GM21529 (cell line): ENCODE measurements around the gene MAN2B2.

ENCODE experiments used
- ATAC-seq: cut with Tn5 transposase; IDR thresholded peaks from one replicate; pipeline ENCODE4 v1.9.1; 2021; ENCODE audit not compliant: unreplicated experiment

Gene MAN2B2

DNA sequence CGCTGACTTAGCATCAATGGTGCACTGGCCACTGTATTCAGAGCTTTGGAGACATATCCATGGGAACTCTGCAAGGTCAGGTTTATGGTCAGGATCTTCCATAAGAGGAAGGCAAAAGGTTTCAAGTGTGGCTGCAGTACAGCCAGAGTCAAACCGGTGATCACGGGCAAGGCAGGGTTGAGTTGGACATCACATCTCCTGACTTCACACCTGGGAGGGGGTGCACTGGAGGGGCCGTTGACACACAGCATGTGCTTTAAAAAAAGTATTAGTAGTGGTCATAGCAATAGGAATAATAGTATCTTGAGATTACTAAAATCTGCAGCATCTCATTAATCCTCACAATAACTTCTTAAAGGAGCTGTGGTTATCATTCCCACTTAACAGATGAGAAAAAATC is 28.9 kb upstream of the MAN2B2 start:
- no peak for ATAC-seq

DNA sequence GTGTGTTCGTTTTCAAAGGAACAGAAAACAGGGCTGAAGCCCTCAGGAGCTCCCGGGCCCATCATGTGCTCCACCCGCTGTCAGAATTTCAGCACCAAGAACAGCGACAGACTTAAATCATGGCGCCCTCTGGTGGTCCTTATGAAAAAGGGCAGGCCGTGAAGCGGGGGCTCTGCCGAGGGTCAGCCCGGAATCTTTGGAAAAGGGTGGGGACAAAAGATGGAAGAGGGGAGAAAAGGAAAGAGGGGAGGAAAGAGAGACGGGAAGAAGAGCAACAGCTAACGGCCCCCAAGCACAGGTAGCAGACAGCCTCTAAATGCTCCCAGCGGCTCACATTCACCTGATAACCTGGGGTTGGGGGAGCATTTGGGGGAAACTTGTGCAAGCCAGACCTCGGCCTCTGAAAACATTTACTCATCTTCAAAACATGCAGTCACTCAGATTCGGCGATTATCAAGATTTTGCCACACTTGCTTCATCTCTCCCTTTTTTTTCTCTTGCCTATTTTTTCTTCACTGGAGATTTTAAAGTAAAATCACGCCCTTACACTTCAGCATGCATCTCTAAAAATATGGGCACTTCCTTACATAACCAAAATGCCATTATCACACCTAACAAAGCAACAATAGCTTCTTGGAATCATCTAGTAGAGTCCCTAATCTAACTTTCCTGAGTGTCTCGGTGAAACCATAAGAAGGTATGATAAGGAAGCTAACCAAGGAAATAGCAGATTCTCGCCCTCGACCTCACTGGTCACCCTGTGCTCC is 28.1 kb upstream of the MAN2B2 start:
- ATAC-seq, result no peak

DNA sequence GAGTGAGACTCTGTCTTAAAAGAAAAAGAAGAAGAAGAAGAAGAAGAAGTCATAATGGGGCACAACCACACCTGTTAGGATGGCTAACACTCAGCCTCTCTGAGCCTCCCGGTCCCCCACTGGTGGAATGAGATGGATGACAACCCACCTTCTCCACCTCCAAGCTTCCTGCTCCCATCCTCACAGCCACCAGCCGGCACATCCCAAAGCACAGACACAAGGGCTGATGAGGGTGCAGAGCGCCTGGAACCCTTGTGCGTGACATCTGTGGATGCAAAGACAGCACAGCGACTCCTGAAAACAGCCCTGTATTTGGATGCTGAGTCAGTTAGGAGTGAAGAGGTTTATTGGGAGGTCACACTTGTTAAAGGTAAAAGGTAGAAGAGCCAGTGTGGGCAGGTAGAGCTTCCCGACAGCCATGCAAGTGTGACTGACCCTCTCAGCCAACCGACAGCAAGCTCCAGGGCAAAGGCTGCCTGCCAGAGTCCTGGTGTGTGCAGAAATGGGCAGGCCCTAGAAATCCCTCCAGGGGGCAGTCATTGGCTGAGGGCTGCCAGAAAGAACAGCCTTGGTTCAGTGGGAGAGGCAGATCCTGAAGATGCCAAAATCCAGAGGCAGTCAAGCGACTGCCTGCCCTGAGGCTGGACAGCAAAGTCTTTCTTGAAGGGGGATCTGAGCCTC is 26.6 kb upstream of the MAN2B2 start:
- no peak for ATAC-seq

DNA sequence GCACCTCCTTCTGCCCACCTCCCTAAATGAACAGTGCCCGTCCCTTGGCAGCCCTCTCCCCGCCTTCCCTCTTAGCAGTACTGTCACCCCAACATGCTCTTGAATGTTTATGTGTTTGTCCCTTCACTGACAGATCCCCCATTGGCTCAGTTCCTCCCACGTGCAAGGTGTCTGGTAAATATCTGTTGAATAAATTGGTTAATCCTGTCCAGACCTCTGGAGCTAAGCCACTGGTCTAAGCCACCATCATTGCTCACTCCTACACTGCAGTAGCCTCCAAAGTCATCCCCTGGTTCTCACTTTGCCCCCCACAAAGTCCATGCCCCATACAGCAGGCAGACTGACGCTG is 26.1 kb upstream of the MAN2B2 start:
- no peak for ATAC-seq

DNA sequence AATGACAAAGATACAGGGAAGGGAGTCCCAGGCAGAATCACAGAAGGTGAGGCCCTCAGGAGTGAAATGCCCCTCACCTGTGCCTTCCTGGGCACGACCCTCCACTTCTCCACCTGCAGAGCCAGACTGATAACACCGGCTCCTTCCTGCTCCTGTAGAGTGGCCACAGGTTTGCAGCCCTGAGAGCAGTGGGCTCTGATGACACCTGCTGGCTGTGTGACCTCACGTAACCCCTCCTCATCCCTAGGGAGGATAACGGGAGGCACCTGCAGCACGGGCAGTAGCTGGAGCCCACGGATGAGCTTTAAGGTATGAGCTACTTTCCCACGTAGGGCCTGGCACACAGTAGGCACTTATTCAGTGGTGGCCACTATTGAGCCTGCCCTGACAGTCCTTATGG is 25.5 kb upstream of the MAN2B2 start:
- ATAC-seq, result no peak

DNA sequence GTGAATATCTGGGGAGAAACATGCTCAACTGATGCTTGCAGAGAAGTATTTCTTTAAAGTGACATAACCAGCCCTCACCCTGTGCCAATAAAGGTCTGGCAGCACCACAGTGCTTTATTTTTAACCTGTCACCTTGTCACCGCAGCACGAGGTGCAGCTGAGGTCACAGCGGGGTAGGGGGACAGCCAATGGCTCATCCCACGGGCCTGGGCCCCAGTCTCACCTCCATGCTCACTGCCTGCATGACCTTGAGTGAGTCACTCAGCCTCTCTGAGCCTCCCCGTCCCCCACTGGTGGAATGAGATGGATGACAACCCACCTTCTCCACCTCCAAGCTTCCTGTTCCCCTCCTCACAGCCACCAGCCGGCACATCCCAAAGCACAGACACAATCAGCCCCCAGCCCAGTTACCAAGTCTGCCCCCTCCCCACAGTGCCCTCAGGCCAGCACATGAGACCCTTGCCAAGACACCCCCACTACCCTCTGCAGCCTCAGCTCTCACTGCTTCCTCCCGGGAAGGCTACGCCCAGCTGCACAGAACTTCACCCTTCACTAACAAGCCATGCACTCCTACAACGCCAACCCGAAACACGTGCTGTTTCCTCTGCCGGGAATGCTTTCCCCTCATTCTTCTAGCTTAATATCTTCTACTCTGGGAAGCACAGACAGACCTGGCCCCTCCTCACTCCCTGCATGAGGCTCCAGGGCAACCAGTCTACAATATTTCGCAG is 24.9 kb upstream of the MAN2B2 start:
- no peak for ATAC-seq

DNA sequence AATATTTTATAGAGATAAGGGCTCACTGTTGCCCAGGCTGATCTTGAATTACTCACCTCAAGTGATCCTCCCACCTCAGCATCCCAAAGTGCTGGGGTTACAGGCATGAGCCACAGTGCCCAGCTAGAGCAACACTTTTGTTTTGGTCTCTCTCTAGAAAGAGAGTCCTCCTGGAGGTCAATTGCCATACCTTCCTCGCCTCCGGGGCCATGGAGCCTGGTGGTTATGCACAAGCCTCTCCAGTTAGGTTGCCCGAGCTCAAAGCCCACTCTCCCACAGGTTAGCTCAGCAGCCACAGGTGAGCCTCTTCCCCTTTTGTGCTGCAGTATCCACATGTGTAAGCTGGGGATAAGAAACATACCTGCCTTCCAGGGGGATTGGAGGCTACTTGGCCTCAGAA is 24.2 kb upstream of the MAN2B2 start:
- ATAC-seq, result no peak

DNA sequence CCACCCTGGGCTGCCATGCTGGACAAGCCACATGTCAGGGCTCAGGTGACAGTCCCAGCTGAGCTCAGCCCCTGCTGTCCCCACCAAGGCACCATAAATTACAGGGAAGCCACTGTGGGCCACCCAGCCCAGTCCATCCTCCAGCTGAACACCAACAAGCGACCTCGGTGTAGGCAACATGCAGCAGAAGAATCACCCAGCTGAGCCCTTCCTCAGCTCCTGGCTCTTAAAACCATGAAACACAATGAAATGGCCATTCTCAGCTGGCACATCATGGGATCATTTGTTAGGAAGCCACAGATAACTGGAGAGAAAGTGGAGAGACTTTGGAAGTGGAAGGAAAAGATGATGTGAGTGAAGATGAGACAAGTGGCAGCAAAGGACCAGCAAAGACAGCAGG is 23.3 kb upstream of the MAN2B2 start:
- no peak for ATAC-seq

DNA sequence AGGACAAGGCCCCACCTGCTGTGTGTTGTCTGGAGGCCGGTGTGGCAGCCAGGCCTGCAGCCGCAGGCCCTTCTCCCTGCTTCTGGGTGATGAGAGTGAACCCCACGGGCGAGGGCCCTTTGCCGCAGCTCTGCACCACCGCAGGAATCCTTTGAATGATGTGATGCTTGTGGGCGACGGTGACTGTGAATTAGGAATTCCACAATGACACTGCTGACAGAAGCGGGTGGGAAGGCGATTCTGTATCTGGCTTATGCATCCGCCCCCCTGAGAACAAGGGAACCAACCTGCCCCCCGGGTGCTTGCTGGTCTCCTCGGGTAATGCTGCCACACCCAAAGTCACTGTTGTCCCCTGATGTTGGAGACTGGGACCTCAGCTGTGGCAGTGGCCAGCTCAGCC is 19.5 kb upstream of the MAN2B2 start:
- no peak for ATAC-seq

DNA sequence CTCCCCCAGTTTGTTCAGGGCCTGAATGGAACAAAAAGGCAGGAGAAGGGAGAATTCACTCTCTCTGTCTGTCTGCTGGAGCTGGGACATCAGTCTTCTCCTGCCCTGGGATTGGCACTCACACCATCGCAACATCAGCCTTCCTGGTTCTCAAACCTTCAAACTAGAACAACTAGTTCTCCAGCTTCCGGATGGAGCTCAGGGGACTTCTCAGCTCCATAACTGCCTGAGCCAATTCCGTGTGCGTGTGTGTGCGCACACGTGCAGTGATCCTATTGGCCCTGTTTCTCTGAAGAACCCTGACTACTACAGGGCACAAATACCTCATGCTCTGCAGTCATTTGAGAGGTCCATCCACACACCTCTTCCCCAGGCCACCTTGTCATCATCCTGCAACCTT is 18.7 kb upstream of the MAN2B2 start:
- no peak for ATAC-seq

DNA sequence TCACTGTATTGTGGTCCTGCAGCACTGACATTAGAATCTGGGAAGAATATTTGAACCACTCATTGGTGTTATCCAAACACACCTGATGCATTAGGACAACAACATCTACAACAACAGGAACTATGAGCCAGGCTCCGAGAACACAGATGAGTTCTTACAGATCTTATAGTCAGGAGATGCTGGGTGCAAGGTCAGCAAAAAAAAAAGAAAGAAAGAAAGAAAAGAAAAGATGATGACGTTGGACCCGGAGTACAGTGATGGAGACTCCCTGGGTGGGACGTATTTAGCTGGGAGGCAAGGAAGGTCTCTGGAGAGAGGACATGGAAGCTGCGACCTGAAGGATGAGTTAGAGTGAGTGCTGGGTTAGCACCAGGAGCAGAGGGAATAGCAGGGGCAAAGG is 17.8 kb upstream of the MAN2B2 start:
- ATAC-seq, result no peak

DNA sequence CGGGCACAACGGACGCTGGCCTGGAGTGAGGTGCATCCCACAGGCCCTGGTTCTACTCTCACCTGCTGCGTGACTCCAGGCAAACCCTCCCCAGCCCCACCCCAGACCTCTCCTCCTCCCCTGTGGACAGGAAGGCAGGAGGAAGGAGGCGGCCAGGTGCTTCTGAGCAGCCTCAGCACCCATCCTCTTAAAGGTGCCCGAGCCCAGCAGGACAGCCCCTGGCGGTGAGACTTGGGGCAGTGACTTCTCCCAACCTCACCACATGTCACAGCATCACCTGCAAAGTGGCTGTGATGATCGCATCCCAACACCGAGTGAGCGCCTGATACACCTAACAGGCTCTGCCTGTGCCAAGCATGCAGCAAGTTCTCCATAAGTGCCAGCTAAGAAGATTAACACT is 17.1 kb upstream of the MAN2B2 start:
- ATAC-seq, result no peak

DNA sequence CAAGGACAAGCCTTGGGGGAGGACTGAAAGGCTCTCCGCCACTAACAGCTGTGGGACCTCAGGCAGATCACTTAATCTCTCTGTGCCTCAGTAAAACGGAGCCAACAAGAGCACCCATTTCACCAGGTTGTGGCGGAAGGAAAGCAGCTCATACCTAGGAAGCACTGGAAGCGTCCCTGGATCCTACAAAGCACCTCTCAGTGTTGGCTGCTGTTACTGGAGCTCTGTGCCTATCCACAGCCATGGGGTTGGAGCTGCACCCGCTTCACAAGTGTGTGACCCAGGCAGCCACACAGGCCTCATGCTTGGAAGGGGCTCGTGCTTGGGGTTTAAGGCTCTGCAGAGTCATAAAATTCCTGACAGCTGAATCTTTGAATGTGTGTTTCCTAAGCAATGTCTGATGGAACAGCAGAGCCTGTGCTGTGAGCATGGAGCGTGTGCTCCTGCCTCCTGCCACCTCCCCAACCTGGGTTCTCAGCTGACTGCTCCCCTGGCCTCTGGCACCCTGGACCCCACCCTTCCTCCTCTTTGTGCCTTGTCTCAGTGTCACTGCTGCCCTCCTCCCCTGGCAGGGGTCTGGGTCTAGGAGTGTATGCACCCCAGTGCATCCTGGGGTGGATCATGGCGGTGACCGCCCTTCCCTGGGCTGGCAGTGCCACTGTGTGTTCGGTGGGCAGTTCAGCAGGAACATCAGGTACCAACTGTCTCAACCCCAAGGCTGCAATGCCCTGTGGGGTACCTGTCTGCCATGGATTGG is 14.4 kb upstream of the MAN2B2 start:
- ATAC-seq, result no peak

DNA sequence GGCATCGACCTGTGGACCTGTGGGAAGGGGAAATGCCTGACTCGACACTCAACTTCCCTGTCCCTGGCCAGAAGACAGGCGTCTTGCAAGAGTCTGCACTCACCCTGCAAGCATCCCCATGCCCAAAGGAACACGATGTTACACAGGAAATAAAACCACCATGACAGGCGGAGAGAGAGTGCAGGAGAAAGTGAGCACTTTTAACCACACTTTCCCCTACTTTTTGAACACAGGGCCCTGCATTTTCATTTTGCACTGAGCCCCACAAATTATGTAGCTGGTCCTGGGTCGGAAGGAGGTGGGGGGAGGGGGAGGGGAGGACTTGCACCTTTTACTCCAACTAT is 13.8 kb upstream of the MAN2B2 start:
- no peak for ATAC-seq

DNA sequence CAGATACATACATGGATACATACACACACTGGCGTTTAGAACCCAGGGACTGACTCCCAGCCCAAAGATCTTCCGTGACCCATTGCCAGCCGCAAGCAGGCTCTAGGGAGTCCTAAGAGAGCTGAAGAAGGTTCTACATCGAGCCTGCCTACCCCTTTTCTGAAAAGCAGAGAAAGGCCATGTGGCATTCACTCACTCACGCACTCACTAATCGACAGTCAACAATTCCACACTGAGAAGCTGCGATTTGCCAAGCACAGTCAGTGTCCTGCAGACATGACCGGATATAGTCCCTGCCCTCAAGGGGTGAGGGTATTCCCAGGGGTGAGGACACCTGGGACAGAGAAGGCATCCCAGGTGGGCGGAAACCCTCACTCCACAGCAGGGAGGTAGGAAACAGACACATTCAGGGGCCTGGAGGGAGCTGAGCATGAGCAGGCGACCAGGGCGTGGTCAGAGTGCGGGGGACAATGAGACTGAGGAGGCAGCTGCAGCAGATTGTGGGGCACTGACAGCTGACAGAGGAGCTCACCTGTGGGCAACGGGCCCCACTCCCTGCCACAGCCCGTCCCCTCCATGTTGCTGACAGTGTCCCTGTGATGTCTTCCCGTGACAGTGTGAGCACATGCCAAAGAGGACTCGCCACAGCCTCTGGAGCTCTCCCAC is 13.2 kb upstream of the MAN2B2 start:
- no peak for ATAC-seq

DNA sequence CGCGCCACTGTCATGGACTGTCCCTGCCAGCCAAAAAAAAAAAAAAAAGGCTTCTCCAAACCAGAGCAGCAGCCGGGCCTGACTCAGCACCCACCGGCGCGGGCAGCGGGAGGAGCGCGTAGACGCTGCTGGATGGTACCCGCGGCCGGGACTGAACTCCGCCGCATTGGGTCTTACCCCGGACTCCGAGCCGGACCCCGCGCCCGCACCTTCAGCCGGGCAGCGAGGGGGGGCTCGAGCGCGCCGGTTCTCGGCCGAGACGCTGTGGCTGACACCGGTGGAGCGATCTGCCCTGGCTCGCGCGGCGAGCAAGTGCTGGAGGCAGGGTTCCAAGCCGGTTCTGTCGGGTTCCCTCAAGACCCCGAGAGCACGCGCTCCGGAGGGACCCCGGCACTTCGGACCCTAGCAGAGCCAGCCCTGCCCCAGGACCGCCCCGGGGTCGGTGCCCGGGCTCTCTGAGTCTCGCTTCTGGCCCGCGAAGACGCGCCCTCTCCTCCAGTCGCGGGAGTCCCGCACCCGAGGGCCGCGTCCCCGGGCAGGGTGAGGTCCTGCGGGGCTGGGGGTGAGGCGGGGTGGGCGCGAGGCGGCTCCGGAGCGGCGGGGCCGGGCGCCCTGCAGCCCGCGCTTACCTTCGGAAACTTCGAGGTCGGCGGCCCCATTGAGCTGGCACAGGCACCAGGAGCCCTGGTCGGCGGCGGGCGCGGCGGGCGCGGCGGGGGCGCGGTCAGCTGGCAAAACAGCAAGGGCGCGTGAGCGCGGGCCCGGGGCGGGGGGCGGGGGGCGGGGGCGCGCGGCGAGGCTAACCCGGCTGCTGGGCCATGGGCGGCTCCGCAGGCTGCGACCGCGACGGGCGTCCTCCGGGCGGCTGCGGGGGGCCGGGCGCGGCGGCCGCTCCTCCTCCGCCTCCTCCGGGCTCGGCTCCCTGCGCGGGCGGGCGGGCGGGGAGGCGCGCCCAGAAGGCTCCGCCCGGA is 11.8 kb upstream of the MAN2B2 start:
- no peak for ATAC-seq

DNA sequence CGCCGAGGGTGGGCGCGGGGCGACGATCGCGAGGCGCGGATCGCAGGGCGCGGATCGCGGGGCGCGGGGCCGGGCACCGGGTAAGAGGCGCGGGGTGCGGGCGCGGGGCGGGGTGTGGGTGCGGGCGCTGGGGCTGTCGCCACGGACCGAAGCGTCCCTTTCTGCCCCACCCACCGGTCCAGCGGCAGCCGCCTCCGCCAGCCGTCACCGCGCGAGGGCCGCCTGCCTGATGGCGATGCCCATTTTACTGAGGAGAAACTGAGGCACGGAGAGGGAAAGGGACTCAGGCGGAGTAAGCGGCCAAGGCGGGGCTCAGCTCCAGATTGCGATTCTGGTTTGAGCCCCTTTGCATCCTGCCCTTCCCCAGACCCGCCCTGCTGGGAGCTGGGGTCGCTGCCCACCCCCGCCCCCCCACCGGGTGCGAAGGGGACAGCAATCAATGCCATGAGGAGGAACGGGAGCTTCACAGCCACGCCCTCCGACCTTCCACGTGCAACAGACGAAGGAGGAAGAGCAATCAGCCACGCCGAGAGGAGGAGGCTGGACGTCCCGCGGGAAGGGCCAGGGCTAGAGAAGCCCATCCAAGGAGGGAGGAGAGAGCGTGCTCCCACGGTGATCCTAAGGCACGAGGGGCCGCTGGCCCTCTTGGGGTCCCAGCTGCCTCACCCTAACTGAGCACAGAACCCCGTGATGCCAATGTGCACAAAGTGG is 10.9 kb upstream of the MAN2B2 start:
- no peak for ATAC-seq

DNA sequence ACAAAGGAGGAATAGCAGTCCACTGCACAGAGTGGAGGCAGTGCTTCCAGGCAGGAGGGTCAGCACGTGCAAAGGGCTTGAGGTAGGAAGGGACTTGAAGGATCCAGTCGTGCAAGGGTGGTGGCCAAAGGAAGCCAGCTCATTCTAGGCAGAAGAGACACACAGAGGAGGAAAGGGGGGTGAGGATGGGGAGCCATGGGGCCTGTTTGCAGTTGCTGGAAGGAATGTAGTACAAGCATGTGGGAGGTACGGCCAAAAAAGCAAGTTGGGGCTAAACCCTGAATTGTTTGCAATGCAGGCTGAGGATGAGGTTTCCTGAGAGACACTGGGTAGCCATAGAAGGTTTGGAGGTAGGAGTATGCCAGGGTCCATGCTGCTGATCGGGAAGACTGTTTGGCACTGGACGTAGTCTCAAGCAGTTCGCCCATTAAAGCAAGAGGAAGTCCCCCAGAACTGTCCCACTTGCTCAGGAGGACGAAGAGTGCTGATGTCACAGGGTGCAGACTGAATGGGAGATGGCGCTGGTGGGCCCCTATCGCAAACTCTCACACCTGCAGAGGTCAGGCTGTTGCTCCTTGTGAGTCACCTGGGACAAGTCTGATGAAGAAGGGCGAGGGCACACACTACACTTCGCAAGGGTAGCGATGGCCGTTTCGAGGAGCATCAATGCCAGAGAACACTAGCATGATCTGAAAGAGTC is 9.1 kb upstream of the MAN2B2 start:
- no peak for ATAC-seq
